CD4-positive, alpha-beta T cell treated with Interleukin-15 for 1 hour (primary cell): Measurements from ENCODE around the gene TPM2.

ENCODE experiments used
- DNase-seq: peaks from one replicate; pipeline ENCODE4 v3.0.0-alpha.2; 2020

Gene TPM2

GRCh38 chr9:35691757-35692301 lies 2.1 kb upstream of the TPM2 start:
- DNase-seq = no peak

- no peak for DNase-seq
These were observed 1.6 kb upstream of the TPM2 start for GRCh38 chr9:35691334-35691650.

- DNase-seq = no peak
These were observed 1.0 kb upstream of the TPM2 start for GRCh38 chr9:35690614-35691333.

GRCh38 chr9:35690294-35690613 lies 529 bp upstream of the TPM2 start:
- no peak for DNase-seq

- no peak for DNase-seq
These were observed 875 bp downstream of the TPM2 start for GRCh38 chr9:35688558-35689541.

GRCh38 chr9:35687972-35688557 lies 1.7 kb downstream of the TPM2 start:
- DNase-seq = no peak

GRCh38 chr9:35687306-35687705 lies 2.4 kb downstream of the TPM2 start:
- DNase-seq = no peak

GRCh38 chr9:35686222-35687203 lies 3.2 kb downstream of the TPM2 start:
- DNase-seq = no peak

GRCh38 chr9:35685506-35685905 lies 4.2 kb downstream of the TPM2 start:
- no peak for DNase-seq

- DNase-seq = no peak
These were observed 4.8 kb downstream of the TPM2 start for GRCh38 chr9:35684921-35685320.

GRCh38 chr9:35683323-35683722 lies 6.4 kb downstream of the TPM2 start:
- DNase-seq = no peak

- no peak for DNase-seq
These were observed 7.0 kb downstream of the TPM2 start for GRCh38 chr9:35682520-35683315.

- DNase-seq = no peak
These were observed 7.7 kb downstream of the TPM2 start for GRCh38 chr9:35682051-35682450.

GRCh38 chr9:35681341-35682002 lies 8.3 kb downstream of the TPM2 start:
- no peak for DNase-seq

GRCh38 chr9:35680331-35681105 lies 9.2 kb downstream of the TPM2 start:
- DNase-seq = no peak

GRCh38 chr9:35679766-35680330 lies 9.9 kb downstream of the TPM2 start:
- no peak for DNase-seq

GRCh38 chr9:35679091-35679490 lies 10.6 kb downstream of the TPM2 start:
- no peak for DNase-seq

GRCh38 chr9:35675732-35676392 lies 13.9 kb downstream of the TPM2 start:
- no peak for DNase-seq

- no peak for DNase-seq
These were observed 14.5 kb downstream of the TPM2 start for GRCh38 chr9:35675204-35675603.
